HuH-7 (cell line): ENCODE data around the gene OXER1.
"Not testable (repeated sequence)": the region's sequence is repeated elsewhere in the genome, so short reads cannot be mapped to it uniquely, and the experiment has no call there.

Experiments used
- DNase-seq: peaks from one replicate; pipeline ENCODE4 v3.0.0; 2011; ENCODE audit warnings: low spot score

Gene OXER1

GRCh38 chr2:42752314-42752713 lies 11.6 kb downstream of the OXER1 start:
- DNase-seq, result no peak

DNA sequence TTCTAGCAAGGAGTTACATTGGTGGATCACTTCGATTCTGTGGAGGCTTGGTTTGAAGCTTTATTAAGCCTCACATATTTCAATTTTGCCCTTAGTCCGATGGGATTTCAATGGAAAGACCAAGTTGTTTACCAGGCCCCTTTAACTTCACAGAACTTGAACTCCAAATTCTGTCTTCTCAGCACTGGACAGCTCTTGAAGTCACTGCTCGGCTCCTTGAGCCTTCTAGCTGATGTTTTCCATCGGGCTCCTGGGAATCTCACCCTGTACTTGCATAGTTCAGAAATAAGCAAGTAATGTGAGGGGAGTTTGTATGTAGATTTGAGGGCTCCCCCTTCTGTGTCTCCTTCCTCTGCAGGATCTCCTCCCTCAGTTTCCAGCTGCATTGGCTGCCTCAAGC lies 15.1 kb downstream of the OXER1 start:
- no peak for DNase-seq

GRCh38 chr2:42747422-42747821 lies 16.5 kb downstream of the OXER1 start:
- no peak for DNase-seq

- DNase-seq, result no peak
These were observed 19.3 kb downstream of the OXER1 start for GRCh38 chr2:42744545-42745082.

GRCh38 chr2:42743659-42743990 lies 20.3 kb downstream of the OXER1 start:
- no peak for DNase-seq

GRCh38 chr2:42742740-42743658 lies 20.9 kb downstream of the OXER1 start:
- no peak for DNase-seq

GRCh38 chr2:42741140-42741539 lies 22.8 kb downstream of the OXER1 start:
- DNase-seq, result no peak

DNA sequence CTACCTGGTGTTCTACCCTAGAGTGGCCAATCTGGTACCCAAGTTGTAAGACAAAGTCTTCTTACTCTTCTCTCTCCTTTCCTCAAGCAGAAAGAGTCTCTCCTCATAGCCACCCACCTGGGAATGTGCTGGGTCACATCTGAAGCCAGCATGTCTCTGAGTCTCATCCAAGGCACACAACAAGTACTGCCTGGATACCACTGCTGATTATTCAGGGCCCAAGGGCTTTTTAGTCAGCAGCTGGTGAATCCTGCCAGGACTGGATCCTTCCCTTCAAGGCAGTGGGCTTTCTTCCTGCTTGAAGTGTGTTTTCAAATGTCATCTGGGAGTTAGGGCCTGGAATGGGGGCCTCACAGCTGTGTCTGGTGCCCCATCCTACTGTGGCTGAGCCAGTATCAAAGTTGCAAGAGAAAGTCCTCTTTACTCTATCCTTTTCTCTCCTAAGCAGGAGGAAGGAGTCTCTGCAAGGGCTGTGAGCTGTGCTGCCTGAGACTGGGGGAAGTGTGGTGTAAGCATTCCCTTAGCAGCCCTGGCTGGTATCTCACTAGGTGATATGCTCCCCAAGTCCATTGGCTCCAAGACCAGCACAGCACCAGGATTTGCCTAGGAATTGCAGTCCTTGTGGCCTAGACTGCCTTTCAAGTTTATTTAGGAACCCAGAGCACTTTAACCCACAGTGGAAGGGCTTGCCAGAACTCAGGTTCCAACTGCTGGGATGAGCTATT lies 27.2 kb downstream of the OXER1 start:
- DNase-seq, result no peak

GRCh38 chr2:42733852-42734251 lies 30.1 kb downstream of the OXER1 start:
- no peak for DNase-seq

GRCh38 chr2:42731316-42731715 lies 32.6 kb downstream of the OXER1 start:
- DNase-seq, result not testable (repeated sequence)

GRCh38 chr2:42726680-42727079 lies 37.3 kb downstream of the OXER1 start:
- no peak for DNase-seq

DNA sequence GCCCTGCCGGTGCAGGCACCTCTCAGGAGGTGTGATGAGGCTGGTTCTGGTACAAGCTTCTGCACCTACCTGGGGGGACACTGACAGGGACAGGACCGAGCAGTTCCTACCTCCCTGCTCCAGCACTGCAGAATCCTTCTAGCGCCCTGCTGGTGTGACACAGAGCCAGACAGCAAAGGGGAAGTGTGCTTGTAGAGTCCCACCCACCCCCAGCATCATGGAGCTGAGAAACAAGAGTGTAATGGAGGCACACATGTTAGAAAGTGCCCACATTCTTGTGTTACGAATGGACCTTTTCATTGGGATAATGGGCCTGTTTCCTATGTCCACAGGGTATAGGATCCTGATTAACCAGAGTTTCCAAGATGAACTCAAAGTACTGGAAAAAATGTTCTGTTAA lies 38.3 kb downstream of the OXER1 start:
- DNase-seq, result no peak

DNA sequence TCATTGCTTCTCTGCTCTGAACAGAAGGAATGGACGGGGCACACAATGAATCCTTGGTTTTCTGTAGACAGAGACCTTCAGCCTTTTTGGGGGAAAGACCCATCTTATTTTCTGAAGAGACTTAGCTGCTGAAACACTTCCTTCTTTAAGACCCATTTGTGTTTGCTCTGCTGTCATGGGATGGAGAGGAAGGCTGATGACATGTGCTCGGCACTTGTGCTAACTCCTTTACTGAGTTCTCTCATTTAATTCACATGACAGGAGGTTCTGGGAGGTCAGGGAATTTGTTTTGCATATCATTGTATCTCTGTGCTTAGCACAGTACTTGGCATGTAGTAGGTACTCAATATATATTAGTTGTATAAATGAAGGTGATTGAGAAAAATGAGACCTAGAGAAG lies 39.0 kb downstream of the OXER1 start:
- no peak for DNase-seq

GRCh38 chr2:42723465-42723864 lies 40.5 kb downstream of the OXER1 start:
- no peak for DNase-seq

GRCh38 chr2:42722320-42723190 lies 41.4 kb downstream of the OXER1 start:
- DNase-seq, result no peak

GRCh38 chr2:42721898-42722297 lies 42.0 kb downstream of the OXER1 start:
- no peak for DNase-seq

- DNase-seq, result no peak
These were observed 49.2 kb downstream of the OXER1 start for GRCh38 chr2:42714686-42715085.

- DNase-seq, result no peak
These were observed 50.0 kb downstream of the OXER1 start for GRCh38 chr2:42713920-42714319.

- no peak for DNase-seq
These were observed 51.0 kb downstream of the OXER1 start for GRCh38 chr2:42712934-42713333.
